ENCODE data around the gene ZNF502. TPM values are rescaled to one million over a fixed set of nuclear protein-coding genes. Genes with fewer than 3 reads are reported as not detected.
A peak's percentile ranks its signal among the peaks of the same experiment; 100 is the strongest.

ZNF502 gene
- total RNA-seq, 6 experiments from 2014 or later = 0.50 to 1.7 (median 1.1) TPM

GRCh38 chr3:44729384-44729910 lies 17.0 kb downstream of the ZNF502 start, which contains the start of gene ZNF501:
ZNF501 (plus strand) TSS chr3:44729635; CDS start chr3:44734422, 4,787 bp downstream.
- Histone ChIP-seq H3K27ac (peak within 1 kb of the TSS in 1 of 3 donors; percentile 43), H3K36me3 (peaks cover 0 to 10% (median 0%) of the 10 kb centered on the region in 4 donors), H3K4me3 (peak within 1 kb of the TSS; percentile 39 to 74 (median 67)), H3K27me3 (no peaks in the 10 kb centered on the region), H3K9me3 (peaks cover under 1 to 41% (median 17%) of the 10 kb centered on the region in 4 donors), H3K4me1 (no peaks in the 10 kb centered on the region)
- intact Hi-C loops (cut with DNase I) = no loop called here
- WGBS (ENCODE audit: insufficient coverage, low coverage, low lambda C conversion rate, missing lambda C conversion rate) = 0% methylated on average over 9 of the region's 46 CpGs
- no peak for TF ChIP-seq POLR2A (IDR thresholded peaks at IDR 0.05)
- TF ChIP-seq, protein P1, sequence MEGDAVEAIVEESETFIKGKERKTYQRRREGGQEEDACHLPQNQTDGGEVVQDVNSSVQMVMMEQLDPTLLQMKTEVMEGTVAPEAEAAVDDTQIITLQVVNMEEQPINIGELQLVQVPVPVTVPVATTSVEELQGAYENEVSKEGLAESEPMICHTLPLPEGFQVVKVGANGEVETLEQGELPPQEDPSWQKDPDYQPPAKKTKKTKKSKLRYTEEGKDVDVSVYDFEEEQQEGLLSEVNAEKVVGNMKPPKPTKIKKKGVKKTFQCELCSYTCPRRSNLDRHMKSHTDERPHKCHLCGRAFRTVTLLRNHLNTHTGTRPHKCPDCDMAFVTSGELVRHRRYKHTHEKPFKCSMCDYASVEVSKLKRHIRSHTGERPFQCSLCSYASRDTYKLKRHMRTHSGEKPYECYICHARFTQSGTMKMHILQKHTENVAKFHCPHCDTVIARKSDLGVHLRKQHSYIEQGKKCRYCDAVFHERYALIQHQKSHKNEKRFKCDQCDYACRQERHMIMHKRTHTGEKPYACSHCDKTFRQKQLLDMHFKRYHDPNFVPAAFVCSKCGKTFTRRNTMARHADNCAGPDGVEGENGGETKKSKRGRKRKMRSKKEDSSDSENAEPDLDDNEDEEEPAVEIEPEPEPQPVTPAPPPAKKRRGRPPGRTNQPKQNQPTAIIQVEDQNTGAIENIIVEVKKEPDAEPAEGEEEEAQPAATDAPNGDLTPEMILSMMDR (IDR thresholded peaks at IDR 0.05) = no peak
- peak; percentile 96 to 100 (median 98) for ATAC-seq
- DNase-seq = peak; percentile 85 to 95 (median 94)

DNA sequence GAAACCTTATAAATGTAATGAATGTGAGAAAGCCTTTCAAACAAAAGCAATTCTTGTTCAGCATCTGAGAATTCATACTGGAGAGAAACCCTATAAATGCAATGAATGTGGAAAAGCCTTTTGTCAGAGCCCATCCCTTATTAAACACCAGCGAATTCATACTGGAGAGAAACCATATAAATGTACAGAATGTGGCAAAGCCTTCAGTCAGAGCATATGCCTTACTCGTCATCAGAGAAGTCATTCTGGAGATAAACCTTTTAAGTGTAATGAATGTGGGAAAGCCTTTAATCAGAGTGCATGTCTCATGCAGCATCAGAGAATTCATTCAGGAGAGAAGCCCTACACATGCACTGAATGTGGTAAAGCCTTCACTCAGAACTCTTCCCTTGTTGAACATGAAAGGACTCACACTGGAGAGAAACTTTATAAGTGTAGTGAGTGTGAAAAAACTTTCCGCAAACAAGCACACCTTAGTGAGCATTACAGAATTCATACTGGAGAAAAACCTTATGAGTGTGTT lies 22.2 kb downstream of the ZNF502 start:
- DNase-seq (no peak), ATAC-seq (no peak)
- no peaks in the 10 kb centered on the region for H3K4me1 ChIP-seq
- no peak overlapping the region for H3K4me3 ChIP-seq
- intact Hi-C loops (cut with DNase I) = no loop called here
- H3K27ac ChIP-seq = no peak overlapping the region
- peaks cover 0 to 62% (median 17%) of the 10 kb centered on the region in 4 donors for H3K9me3 ChIP-seq
- TF ChIP-seq, protein P1 (IDR thresholded peaks at IDR 0.05) = no peak
- TF ChIP-seq POLR2A (IDR thresholded peaks at IDR 0.05) = no peak
- H3K36me3 ChIP-seq = peaks cover 0 to 10% (median 0%) of the 10 kb centered on the region in 4 donors
- WGBS (ENCODE audit: insufficient coverage, low coverage, low lambda C conversion rate, missing lambda C conversion rate) = 86% methylated on average over 3 of the region's 3 CpGs
- H3K27me3 ChIP-seq = no peaks in the 10 kb centered on the region

DNA sequence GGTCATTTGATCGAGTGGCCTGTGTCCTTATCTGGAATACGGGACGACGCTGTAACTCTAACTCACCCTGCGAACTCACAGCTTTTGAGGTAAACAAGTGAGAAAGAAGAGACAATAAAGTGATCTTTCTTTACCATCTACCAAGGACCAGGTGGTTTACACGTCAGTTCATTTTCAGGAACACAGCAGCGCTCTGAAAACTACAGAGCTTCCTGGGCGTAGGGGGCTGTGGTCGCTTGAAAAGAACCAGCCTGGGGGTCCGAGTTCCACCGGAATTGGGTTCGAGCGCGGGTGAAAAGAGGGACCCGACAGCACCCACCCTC lies 48.6 kb downstream of the ZNF502 start:
- no peak for DNase-seq
- H3K9me3 ChIP-seq = peaks cover 0 to 3% (median 0%) of the 10 kb centered on the region in 4 donors
- H3K27me3 ChIP-seq = no peaks in the 10 kb centered on the region
- TF ChIP-seq POLR2A (IDR thresholded peaks at IDR 0.05) = no peak
- TF ChIP-seq, protein P1 (IDR thresholded peaks at IDR 0.05) = no peak
- H3K4me3 ChIP-seq = peak overlapping the region; percentile 67 to 80 (median 71)
- H3K36me3 ChIP-seq = peaks cover 0 to 4% (median 0%) of the 10 kb centered on the region in 4 donors
- peak overlapping the region in 2 of 3 donors; percentile 36 to 62 for H3K27ac ChIP-seq
- ATAC-seq = peak in 1 of 4 donors; percentile 16
- peaks cover 0 to 5% (median 2%) of the 10 kb centered on the region in 4 donors for H3K4me1 ChIP-seq
- 2% methylated on average over 14 of the region's 15 CpGs for WGBS (ENCODE audit: insufficient coverage, low coverage, low lambda C conversion rate, missing lambda C conversion rate)
- intact Hi-C loops (cut with DNase I) = no loop called here

- ATAC-seq = peak; percentile 99 to 100 (median 100)
- H3K9me3 ChIP-seq = peaks cover 0 to 3% (median 0%) of the 10 kb centered on the region in 4 donors
- no peaks in the 10 kb centered on the region for H3K36me3 ChIP-seq
- intact Hi-C loops (cut with DNase I) = no loop called here
- peak; percentile 95 to 96 (median 95) for DNase-seq
- H3K27ac ChIP-seq = peak within 1 kb of the TSS in 2 of 3 donors; percentile 36 to 62
- H3K4me3 ChIP-seq = peak within 1 kb of the TSS; percentile 67 to 80 (median 71)
- H3K27me3 ChIP-seq = no peaks in the 10 kb centered on the region
- 7% methylated on average over 24 of the region's 64 CpGs for WGBS (ENCODE audit: insufficient coverage, low coverage, low lambda C conversion rate, missing lambda C conversion rate)
- TF ChIP-seq POLR2A (IDR thresholded peaks at IDR 0.05) = peak; percentile 66
- TF ChIP-seq, protein P1 (IDR thresholded peaks at IDR 0.05) = no peak
- peaks cover 0 to 5% (median 2%) of the 10 kb centered on the region in 4 donors for H3K4me1 ChIP-seq
Measured at GRCh38 chr3:44761424-44762169, 49.1 kb downstream of the ZNF502 start, which contains the start of the genes KIAA1143 and KIF15. KIAA1143 (minus strand) TSS chr3:44761619; CDS start chr3:44761602, 17 bp downstream. KIF15 (plus strand) TSS chr3:44761794; CDS start chr3:44761866, 72 bp downstream.

Measured in right lobe of liver (tissue), 6 donors.